Activated T-cell treated with anti-CD3 and anti-CD28 coated beads, Interleukin-2, amount 50 U/mL, for 4 hours (primary cell): ENCODE measurements around the gene SACS. TPM values are rescaled to one million over a fixed set of nuclear protein-coding genes. Genes with fewer than 3 reads are reported as not detected.

ENCODE experiments used
- ATAC-seq, 2 donors: fragments of 200-7000 bp; cut with Tn5 transposase; one replicate each; pipeline ENCODE4 v1.10.0; 2021
- DNase-seq: peaks from one replicate; pipeline ENCODE4 v3.0.0-alpha.2; 2020
- H3K27me3 Mint-ChIP-seq: one replicate; pipeline ENCODE4 v1.8.0; 2021; ENCODE audit warnings: low read depth, mixed read lengths
- H3K36me3 Mint-ChIP-seq: one replicate; pipeline ENCODE4 v1.8.0; 2022; ENCODE audit warnings: mixed read lengths; ENCODE audit not compliant: insufficient read depth
- H3K4me1 Mint-ChIP-seq: one replicate; pipeline ENCODE4 v1.8.0; 2021; ENCODE audit warnings: low read depth, mixed read lengths
- H3K4me3 Mint-ChIP-seq: one replicate; pipeline ENCODE4 v1.8.0; 2021; ENCODE audit warnings: mild to moderate bottlenecking, moderate library complexity, mixed read lengths
- H3K9me3 Mint-ChIP-seq: one replicate; pipeline ENCODE4 v1.8.0; 2021; ENCODE audit warnings: mixed read lengths
- total RNA-seq, 3 donors: library from RNA; stranded (reverse); gene quantifications; one replicate each; pipeline ENCODE4 v1.2.1, GENCODE V29; 2021

Gene SACS
- total RNA-seq, 3 donors from 2014 or later: 46.5 to 55.0 (median 51.5) TPM

DNA sequence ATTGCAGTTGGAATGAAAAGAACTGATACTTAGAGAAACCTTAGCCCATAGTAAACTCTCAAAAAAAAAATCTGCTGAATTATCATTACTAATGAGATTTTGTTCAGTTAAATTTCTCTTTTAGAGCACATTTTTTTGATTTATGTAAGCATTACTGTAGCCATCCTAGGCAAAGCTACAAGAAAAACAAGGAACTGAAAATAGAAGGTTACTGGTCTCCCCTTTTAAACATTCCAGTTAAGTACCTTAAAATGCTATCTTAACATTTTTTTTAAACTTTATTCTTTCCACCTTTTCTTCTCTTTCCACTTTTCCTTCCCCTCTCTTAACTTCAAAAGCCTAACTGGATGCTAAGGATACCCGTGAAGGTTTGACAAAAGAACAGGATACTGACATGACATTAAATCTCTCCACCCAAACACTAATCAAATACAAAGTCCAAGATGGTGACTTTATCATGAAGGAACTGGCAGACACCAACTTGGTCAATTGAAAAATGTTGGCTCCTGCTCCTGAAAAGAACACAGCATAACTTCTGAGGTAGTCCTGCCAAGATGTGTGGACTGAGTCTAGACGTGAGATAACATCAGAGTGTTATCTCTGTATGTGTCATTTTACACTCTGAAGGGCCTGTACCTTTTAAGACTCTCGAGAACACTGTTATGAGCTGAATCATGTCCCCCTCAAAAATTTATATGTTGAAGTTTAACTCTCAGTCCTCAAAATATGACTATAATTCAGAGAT is 29.5 kb upstream of the SACS start:
- H3K27me3 Mint-ChIP-seq: peaks cover 3% of the 10 kb centered on the region
- no peaks in the 10 kb centered on the region for H3K36me3 Mint-ChIP-seq
- DNase-seq (no peak), ATAC-seq (no peak)
- no peaks in the 10 kb centered on the region for H3K9me3 Mint-ChIP-seq
- H3K4me3 Mint-ChIP-seq: no peak overlapping the region
- peaks cover 7% of the 10 kb centered on the region for H3K4me1 Mint-ChIP-seq

DNA sequence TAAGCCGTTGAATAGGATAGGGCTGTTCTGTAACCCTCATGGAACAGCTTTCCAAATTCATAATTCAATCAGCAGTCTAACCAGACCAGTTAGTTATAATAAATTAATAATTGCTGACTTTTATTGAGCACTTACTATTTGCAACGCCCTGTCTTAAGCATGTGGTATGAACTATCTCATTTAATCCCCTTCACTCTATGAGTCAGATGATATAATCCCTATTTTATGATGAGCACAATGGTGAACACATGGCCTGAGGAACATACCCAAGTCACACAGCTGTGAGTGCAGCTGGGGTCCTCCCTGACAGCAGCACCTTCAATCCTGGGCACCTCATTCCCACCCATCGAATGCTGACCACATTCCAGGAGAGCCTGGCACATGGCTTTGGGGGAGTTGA is 28.0 kb upstream of the SACS start:
- no peak for DNase-seq
- no peaks in the 10 kb centered on the region for H3K36me3 Mint-ChIP-seq
- no peak for ATAC-seq
- H3K4me3 Mint-ChIP-seq: no peak overlapping the region
- no peaks in the 10 kb centered on the region for H3K9me3 Mint-ChIP-seq
- peaks cover 3% of the 10 kb centered on the region for H3K4me1 Mint-ChIP-seq
- peaks cover 3% of the 10 kb centered on the region for H3K27me3 Mint-ChIP-seq

DNA sequence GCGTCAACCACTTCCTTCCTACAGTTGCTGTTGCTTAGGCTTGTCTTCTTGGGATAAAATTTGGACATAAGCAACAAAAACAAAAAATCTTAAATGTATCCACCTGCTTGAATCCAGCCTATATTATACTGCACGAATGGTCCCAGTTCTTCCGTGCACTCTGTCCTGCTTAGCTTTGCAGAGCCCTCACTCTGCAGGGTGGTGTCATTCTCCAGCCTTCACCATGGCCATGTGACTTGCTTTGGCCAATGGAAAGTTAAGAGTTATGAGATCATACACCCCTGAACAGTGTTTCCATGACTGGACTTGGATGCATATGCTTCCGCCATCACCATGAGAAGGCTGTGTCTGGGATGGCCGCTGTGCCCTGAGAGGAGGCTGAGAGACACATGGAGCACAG is 27.4 kb upstream of the SACS start:
- Mint-ChIP-seq H3K36me3 (no peaks in the 10 kb centered on the region), H3K4me3 (no peak overlapping the region)
- DNase-seq: no peak

DNA sequence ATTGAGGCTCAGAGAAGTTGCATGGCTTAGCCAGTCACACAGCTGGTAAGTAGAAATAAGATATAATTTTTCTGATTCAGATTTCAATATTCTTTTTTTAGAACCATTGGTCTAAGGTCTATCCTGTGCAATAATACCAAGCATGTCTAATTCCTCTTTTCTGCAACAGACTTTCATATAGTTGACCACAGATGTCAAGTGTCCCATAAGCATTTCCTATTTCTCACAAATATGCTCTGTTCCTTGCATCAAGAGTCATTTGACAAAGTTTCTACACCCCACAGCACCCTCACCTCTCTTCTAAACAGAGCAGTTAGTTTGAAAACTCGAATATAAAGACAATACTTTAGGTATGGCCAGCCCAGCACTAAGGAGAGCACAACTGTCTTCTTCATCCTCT is 26.8 kb upstream of the SACS start:
- ATAC-seq: no peak
- H3K4me1 Mint-ChIP-seq: no peaks in the 10 kb centered on the region
- H3K27me3 Mint-ChIP-seq: peaks cover 3% of the 10 kb centered on the region

More for the DNA sequence above, 27.4 kb upstream of the SACS start:
- Mint-ChIP-seq H3K9me3 (no peaks in the 10 kb centered on the region), H3K4me1 (peaks cover under 1% of the 10 kb centered on the region), H3K27me3 (peaks cover 3% of the 10 kb centered on the region)
- ATAC-seq: no peak

DNA sequence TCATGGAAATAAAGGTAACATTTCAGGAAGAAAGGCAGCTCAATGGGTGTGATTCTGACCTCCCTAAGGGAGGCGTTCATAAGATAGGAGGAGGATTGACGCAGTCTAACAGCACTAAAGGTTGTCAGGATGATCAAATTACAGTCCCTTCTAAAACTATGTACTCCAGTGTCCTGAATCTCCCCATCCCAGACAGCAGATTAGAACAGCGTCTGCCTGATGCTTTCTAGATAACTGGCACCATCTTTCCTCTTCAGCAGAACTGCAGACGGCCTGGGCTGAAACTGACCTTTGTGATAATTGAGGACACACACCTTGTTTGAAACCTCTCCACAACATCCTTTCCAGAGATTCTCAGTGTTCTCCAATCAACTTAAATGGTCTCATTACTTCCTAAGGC is 25.5 kb upstream of the SACS start:
- H3K4me3 Mint-ChIP-seq: no peak overlapping the region
- no peaks in the 10 kb centered on the region for H3K9me3 Mint-ChIP-seq
- peaks cover 3% of the 10 kb centered on the region for H3K27me3 Mint-ChIP-seq
- ATAC-seq (no peak), DNase-seq (no peak)
- no peaks in the 10 kb centered on the region for H3K36me3 Mint-ChIP-seq
- H3K4me1 Mint-ChIP-seq: no peaks in the 10 kb centered on the region

More for the DNA sequence above, 26.8 kb upstream of the SACS start:
- DNase-seq: no peak
- H3K4me3 Mint-ChIP-seq: no peak overlapping the region
- no peaks in the 10 kb centered on the region for H3K9me3 Mint-ChIP-seq
- no peaks in the 10 kb centered on the region for H3K36me3 Mint-ChIP-seq

DNA sequence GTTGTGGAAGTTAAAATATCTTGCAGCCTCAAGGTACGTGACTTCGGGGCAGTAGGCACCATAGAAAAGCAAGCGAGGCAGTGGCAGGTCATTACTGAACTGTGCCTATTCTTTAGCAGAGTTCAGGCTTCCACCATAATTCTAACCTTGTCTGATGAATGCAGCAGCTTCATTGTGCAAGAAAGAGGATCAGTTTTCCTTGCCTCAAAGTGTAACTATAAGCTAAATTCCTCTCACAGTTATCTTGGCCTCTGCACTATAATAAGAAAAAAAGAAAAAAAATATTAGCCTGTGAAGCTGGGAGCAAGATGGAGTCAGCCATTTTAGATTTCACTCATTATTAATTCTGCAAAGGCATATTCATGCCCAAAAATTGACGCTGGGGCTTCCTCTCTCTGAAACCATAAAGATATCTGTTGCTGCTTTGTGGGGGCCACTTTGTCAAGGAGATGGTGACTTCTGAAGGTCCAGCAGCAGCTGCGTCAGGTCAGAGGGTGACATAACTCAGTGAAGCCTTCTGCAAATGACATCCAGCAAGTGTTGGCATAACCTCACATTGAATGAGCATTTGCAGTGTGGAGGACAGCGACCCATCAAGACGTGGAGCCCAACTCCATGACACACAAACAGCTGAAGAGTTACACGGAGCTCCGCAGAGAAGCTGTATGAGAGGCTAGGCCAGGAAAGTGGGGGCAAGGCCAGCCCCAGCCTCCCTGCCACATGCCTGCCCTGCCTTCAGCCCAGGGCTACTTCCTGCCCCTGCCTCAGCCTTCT is 23.1 kb upstream of the SACS start:
- DNase-seq (no peak), ATAC-seq (no peak)
- no peaks in the 10 kb centered on the region for H3K4me1 Mint-ChIP-seq
- H3K9me3 Mint-ChIP-seq: no peaks in the 10 kb centered on the region
- no peak overlapping the region for H3K4me3 Mint-ChIP-seq
- peaks cover 3% of the 10 kb centered on the region for H3K27me3 Mint-ChIP-seq
- H3K36me3 Mint-ChIP-seq: no peaks in the 10 kb centered on the region

DNA sequence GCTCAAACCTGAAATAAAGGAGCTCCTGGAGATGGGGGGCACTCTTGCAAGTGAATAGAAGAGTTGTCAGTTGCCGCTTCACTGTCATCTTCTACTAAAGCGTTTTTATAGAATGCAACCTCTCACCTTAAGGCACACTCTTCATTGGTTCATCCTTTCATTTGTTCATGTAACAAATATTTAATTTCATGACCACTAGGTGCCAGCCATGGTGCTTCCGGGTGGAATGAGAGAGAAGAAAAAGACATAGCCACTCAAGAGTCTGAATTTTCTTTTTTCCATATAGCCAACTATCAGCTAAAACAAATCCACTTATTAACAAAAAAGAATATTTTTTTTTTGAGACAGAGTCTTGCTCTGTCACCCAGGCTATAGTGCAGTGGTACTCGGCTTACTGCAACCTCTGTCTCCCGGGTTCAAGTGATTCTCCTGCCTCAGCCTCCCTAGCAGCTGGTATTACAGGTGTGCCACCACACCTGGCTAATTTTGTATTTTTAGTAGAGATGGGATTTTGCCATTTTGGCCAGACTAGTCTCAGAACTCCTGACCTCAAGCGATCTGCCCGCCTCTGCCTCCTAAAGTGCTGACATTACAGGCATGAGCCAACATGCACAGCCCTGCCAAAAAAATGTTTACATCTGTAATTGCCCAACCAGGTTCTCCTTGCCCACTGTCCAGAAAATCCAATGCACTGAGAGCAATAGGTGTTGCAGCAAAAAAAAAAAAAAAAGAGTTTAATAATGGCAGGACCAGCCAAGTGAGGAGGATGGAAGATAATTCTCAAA is 22.1 kb upstream of the SACS start:
- H3K36me3 Mint-ChIP-seq: no peaks in the 10 kb centered on the region

DNA sequence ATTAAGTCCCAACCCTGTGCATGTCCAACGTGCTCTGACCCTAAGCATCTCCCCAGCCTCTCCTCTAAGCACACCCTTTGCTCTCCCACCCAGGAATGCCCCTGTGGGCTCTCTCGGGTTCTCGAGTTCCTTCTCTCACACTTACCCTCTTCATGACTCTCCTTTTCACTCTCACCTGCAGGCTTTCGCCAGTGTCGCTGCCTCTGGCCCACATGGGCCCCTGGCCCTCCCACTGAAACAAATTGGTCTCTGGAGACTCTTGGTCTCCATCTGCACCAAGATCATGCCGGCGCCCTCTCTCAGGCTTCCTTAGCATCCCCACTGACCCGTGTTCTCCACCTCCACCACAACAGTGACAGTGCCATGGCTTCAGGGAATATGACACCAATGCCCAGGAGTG is 19.6 kb upstream of the SACS start:
- no peaks in the 10 kb centered on the region for H3K27me3 Mint-ChIP-seq
- H3K36me3 Mint-ChIP-seq: no peaks in the 10 kb centered on the region
- no peak for ATAC-seq
- peaks cover 2% of the 10 kb centered on the region for H3K4me1 Mint-ChIP-seq
- no peak overlapping the region for H3K4me3 Mint-ChIP-seq
- H3K9me3 Mint-ChIP-seq: no peaks in the 10 kb centered on the region
- DNase-seq: no peak

More for the DNA sequence above, 22.1 kb upstream of the SACS start:
- Mint-ChIP-seq H3K9me3 (no peaks in the 10 kb centered on the region), H3K27me3 (no peaks in the 10 kb centered on the region), H3K4me3 (no peak overlapping the region), H3K4me1 (no peaks in the 10 kb centered on the region)
- ATAC-seq (no peak), DNase-seq (no peak)

DNA sequence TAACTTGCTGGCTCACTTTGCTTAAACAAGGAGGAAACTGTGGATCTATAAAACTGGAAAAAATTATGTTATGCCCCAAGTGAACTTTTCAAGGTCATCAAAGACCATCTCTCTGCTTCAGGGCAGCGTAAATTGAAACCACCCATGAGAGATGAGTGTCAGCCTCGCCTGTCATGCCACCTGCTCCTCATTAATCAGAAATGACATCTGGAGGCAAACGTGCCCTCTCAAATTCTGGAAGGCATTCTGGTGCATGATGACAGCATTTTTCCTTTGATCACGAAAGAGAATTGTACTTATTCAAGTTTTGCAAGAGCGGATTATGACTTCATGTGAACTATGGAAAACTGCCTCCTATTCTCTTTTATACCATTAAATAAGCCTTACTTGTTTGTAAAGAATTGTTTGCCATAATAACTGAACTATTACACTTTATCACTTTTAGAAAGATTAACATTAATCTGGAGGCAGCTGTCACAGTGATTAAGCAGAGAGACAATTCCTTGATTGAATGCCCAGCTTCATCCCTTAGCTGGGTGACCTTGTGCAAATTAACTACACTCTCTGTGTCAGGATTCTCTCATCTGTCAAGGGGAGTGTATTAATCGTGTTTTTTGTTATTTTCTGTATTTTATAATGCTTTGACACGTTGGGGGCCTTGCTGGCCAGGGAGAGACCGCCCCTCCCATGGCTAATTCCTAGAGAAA is 17.0 kb upstream of the SACS start:
- no peaks in the 10 kb centered on the region for H3K27me3 Mint-ChIP-seq
- no peak for DNase-seq
- no peaks in the 10 kb centered on the region for H3K9me3 Mint-ChIP-seq
- no peaks in the 10 kb centered on the region for H3K36me3 Mint-ChIP-seq
- ATAC-seq: no peak
- peaks cover 2% of the 10 kb centered on the region for H3K4me1 Mint-ChIP-seq
- no peak overlapping the region for H3K4me3 Mint-ChIP-seq

DNA sequence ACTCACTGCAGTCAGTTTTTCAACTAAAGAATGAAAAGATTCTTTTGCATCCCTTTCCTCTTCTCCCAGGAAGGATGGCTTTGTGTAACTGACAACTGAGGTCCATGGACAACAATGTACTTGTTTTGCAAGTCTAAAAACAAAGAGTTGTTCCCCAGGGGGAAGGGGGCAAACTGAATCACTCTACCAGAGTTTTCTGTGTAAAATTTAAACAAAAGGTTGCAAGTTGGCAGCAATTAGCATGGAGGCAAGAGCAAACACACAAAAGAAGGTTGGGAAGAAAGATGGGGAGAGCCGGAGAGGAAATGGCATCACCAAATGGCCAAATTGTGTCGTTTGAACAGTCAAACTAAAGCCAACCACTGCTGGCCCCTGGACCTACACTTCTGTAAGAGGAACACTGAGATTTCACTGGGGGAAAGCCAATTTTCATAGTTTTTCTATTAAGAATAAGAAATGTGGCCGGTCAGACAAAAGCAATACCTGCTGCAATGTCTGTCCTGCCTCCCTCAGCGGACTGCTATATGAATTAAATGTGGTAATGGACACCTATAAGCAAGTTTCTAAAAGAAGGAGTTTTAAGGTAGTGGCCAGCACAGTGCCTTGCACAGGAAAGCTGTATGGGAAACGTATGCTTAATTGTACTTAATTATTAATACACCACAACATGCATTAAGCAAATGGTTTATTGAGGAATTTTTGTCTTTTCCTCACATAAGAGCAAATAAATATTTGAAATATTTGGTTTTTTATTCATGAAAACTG is 16.1 kb upstream of the SACS start:
- Mint-ChIP-seq H3K4me1 (peaks cover 2% of the 10 kb centered on the region), H3K36me3 (no peaks in the 10 kb centered on the region), H3K27me3 (no peaks in the 10 kb centered on the region), H3K9me3 (no peaks in the 10 kb centered on the region), H3K4me3 (no peak overlapping the region)
- ATAC-seq: no peak
- DNase-seq: no peak

DNA sequence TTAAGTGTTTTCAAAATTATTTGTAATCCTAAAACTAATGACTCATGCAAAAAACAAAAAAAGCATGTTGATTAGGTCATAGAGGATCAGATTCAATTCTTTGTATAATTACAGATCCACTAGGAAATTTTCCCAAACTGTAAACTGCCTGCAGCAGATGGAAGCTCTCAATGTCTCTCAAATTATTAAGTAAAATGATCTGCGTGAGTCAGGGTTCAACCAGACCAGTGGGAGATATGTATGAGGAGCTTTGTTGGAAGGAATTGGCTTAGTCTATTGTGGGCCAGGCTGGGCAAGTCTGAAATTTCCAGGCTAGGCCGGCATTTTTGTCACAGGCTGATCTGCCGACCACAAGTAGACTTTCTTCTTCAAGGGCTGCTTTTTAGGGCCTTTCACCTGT is 14.4 kb upstream of the SACS start:
- no peaks in the 10 kb centered on the region for H3K36me3 Mint-ChIP-seq
- no peaks in the 10 kb centered on the region for H3K27me3 Mint-ChIP-seq
- H3K9me3 Mint-ChIP-seq: no peaks in the 10 kb centered on the region
- ATAC-seq (no peak), DNase-seq (no peak)
- H3K4me3 Mint-ChIP-seq: no peak overlapping the region
- H3K4me1 Mint-ChIP-seq: peaks cover 2% of the 10 kb centered on the region

DNA sequence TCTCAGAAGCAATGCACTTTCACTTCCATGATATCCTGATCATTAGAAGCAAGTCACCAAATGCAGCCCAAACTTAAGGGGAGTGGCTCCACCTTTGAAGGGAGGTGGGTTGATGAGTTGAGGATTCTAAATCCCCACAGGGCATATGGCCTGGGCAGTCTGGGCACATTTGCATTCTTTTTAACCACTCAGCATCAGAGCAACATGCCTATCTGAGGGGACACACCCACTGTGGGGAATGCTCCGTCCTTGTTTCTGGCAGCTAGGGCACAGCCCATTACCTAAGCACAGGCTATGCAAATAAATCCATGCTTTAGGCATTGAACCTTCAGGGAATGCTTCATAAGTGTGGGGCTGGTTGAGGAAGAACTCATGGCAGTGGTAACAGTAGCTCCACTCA is 12.3 kb upstream of the SACS start:
- H3K4me3 Mint-ChIP-seq: no peak overlapping the region
- no peak for DNase-seq

DNA sequence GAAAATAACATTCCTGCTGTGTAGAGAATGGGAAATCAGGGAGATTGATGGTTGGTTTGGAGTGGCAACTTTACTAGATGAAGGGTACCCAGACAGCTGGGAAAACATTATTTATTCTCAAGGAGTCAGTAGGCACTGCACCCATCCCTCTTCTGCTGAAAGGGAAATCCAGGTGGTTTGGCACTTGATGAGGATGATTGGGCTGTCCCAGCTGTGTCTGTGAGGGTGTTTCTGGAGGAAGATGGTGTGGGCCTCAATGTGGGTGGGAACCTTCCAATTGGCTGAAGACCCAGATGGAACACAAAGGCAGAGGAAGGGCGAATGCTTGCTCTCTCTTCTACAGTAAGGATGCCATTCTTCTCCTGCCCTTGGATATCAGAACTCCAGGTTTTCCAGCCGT is 10.4 kb upstream of the SACS start:
- no peak overlapping the region for H3K4me3 Mint-ChIP-seq
- no peaks in the 10 kb centered on the region for H3K36me3 Mint-ChIP-seq
- no peaks in the 10 kb centered on the region for H3K4me1 Mint-ChIP-seq
- DNase-seq (no peak), ATAC-seq (no peak)
- no peaks in the 10 kb centered on the region for H3K27me3 Mint-ChIP-seq
- no peaks in the 10 kb centered on the region for H3K9me3 Mint-ChIP-seq

More for the DNA sequence above, 12.3 kb upstream of the SACS start:
- H3K36me3 Mint-ChIP-seq: no peaks in the 10 kb centered on the region
- no peak for ATAC-seq
- no peaks in the 10 kb centered on the region for H3K9me3 Mint-ChIP-seq
- peaks cover 2% of the 10 kb centered on the region for H3K4me1 Mint-ChIP-seq
- H3K27me3 Mint-ChIP-seq: no peaks in the 10 kb centered on the region
